Measurements from ENCODE around the gene LUC7L.
"Not testable (repeated sequence)": the region's sequence is repeated elsewhere in the genome, so short reads cannot be mapped to it uniquely, and the experiment has no call there.

DNA sequence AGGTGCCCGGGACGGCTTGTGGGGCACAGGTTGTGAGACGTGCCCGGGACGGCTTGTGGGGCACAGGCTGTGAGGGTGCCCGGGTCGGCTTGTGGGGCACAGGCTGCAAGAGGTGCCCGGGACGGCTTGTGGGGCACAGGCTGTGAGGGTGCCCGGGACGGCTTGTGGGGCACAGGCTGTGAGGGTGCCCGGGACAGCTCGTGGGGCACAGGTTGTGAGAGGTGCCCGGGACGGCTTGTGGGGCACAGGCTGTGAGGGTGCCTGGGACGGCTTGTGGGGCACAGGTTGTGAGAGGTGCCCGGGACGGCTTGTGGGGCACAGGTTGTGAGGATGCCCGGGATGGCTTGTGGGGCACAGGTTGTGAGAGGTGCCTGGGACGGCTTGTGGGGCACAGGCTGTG lies 69.0 kb downstream of the LUC7L start:
- TF ChIP-seq, protein P1, sequence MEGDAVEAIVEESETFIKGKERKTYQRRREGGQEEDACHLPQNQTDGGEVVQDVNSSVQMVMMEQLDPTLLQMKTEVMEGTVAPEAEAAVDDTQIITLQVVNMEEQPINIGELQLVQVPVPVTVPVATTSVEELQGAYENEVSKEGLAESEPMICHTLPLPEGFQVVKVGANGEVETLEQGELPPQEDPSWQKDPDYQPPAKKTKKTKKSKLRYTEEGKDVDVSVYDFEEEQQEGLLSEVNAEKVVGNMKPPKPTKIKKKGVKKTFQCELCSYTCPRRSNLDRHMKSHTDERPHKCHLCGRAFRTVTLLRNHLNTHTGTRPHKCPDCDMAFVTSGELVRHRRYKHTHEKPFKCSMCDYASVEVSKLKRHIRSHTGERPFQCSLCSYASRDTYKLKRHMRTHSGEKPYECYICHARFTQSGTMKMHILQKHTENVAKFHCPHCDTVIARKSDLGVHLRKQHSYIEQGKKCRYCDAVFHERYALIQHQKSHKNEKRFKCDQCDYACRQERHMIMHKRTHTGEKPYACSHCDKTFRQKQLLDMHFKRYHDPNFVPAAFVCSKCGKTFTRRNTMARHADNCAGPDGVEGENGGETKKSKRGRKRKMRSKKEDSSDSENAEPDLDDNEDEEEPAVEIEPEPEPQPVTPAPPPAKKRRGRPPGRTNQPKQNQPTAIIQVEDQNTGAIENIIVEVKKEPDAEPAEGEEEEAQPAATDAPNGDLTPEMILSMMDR (IDR thresholded peaks at IDR 0.05; ENCODE audit: low read depth, low read length) = not testable (repeated sequence)
- TF ChIP-seq POLR2A (IDR thresholded peaks at IDR 0.05; ENCODE audit: extremely low read depth, insufficient read length); MYC (IDR thresholded peaks at IDR 0.05; ENCODE audit: low read depth, low read length): not testable (repeated sequence)
